Panc1 (cell line): ENCODE measurements around the gene NOP53.

Source experiments
- CTCF ChIP-seq: fragments of 450-650 bp; IDR thresholded peaks from 2 replicates; pipeline ENCODE4 v1.5.1; 2017; ENCODE audit warnings: mild to moderate bottlenecking
- POLR2AphosphoS5 ChIP-seq: IDR thresholded peaks from 2 replicates; pipeline ENCODE4 v1.6.1; 2012; ENCODE audit warnings: mild to moderate bottlenecking, low read depth, low read length, moderate library complexity

- TF ChIP-seq CTCF (no peak), POLR2AphosphoS5 (no peak)
Measured at GRCh38 chr19:47719047-47719859, 26.1 kb upstream of the NOP53 start.
